Activated T-cell treated with anti-CD3 and anti-CD28 coated beads for 4 hours (primary cell): ENCODE results near the gene PROCA1.
"Not testable (repeated sequence)": the region's sequence is repeated elsewhere in the genome, so short reads cannot be mapped to it uniquely, and the experiment has no call there.

Experiments used
- DNase-seq: peaks from one replicate; pipeline ENCODE4 v3.0.0-alpha.2; 2020

PROCA1 gene

DNA sequence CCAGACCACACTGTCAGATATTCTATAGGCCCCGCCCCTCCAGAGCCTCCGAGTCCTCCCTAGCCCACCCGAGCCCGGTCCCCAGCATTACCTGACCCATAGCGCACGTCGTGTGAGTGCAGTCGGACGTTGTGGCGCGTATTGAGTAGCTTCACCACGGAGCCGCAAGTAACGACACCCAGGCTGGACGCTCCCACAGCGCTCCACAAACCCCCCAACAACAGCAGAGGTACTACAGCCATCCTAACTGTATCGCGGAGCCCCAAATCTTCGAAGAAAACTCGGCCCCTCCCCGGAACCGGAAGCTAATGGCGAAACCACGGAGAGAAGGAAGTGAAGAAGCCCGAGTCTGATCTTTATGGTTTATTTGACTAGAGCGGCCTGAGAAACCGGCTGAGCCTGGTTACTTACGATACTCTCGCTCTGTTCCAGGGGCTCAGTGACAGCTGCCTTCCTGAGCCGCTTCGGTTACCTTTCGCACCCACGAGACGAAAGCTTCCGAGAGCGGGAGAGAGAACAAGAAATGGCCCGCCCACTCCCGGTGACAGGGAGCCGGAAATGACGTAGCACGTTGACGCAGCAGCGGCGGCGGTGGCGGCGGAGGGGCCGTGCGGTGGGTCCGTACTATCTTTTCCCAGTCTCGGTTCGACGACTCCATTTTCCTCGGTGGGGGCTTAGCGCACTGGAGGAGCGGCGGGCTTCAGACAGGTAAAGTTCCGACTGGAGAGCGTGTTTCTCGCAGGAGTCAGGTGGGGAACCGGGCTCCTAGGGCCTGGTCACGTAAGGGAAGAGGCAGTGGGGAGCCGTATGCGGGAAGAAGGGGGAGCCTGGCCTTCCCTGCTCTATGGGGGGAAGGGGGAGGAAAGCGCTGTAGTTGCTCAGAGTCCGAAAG lies 49.8 kb downstream of the PROCA1 start, which contains the start of the genes SDF2 and SUPT6H:
SDF2 (minus strand) TSS at position 272 of the 892 bp plus-strand sequence; CDS start at position 242, 30 bp downstream.
SUPT6H (plus strand) TSS at position 571 of the 892 bp plus-strand sequence. CDS start 11,197 bp downstream, outside the sequence.
- peak; percentile 95 for DNase-seq

- DNase-seq = not testable (repeated sequence)
These were observed 52.2 kb downstream of the PROCA1 start for GRCh38 chr17:28659497-28659881.

DNA sequence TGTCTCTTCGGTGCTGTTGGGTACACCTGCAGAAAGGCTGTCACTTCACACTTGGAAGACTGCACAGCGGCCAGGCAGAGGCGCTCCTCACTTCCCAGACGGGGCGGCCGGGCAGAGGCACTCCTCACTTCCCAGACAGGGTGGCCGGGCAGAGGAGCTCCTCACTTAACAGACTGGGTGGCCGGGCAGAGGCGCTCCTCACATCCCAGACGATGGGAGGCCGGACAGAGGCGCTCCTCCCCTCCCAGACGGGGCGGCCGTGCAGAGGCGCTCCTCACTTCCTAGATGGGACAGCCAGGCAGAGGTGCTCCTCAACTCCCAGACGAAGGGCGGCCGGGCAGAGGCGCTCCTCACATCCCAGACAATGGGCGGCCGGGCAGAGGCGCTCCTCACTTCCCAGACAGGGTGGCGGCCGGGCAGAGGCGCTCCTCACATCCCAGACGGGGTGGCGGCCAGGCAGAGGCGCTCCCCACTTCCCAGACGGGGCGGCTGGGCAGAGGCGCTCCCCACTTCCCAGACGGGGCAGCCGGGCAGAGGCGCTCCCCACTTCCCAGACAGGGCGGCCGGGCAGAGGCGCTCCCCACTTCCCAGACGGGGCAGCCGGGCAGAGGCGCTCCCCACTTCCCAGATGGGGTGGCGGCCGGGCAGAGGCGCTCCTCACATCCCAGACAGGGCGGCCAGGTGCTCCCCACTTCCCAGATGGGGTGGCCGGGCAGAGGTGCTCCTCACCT lies 52.8 kb downstream of the PROCA1 start:
- not testable (repeated sequence) for DNase-seq

GRCh38 chr17:28658342-28658741 lies 53.3 kb downstream of the PROCA1 start:
- not testable (repeated sequence) for DNase-seq

DNA sequence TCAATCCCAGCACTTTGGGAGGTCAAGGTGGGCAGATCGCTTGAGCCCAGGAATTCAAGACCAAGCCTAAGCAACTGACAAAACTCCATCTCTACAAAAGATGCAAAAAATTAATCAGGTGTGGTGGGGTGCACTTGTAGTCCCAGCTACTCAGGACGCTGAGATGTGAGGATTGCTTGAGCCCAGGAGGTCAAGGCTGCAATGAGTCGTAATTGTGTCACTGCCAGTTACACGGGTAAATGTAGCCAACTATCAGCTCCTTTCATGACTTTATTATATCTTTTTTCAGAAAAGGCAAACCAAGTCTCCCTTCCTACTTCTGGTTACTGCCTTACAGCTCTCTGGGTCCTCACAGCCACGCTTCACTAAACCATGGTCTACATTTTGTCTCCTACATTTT lies 53.9 kb downstream of the PROCA1 start:
- DNase-seq = no peak

GRCh38 chr17:28655160-28655559 lies 56.5 kb downstream of the PROCA1 start:
- no peak for DNase-seq
